Measurements from ENCODE around the gene FKBP5.
"Not testable (repeated sequence)": the region's sequence is repeated elsewhere in the genome, so short reads cannot be mapped to it uniquely, and the experiment has no call there.

The FKBP5 gene

DNA sequence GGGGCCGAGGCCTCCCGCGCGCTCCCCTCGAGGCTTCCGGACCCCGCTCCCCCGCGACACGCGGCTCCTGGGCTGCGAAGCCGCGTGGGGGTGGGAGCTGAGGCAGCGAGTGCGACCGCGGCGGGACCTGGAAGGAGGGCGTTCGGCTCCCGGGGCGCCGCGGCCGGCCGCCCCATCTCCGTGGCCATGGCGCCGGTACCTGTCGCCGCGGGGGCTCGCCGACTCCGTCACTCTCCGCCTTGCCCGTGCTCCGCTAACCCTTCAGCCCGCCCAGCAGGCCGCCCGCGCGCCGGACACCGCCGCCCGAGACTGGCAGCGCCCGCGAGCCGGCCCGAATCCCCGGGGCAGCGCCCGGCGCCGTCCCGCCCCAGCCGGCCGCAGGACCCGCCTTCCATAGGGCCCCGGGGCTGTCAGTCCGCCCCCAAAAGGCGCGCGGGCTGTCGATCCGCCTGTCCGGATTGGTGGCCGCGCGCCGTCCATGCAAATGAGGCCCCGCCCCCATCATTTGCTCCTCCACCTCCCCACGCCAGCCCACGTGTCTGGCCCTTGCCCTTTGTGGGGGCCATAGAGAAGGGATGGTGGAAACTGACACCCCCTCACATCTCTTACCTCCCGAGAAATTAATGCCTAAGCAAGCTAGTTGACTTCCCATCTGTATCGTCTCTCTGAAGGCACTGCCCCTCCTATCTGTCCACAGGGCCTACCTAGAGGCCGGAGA lies at the start of gene FKBP5:
FKBP5 (minus strand) TSS at position 311 of the 718 bp plus-strand sequence. CDS start 46,091 bp downstream, outside the sequence.
- no peak for TF ChIP-seq CTCF (IDR thresholded peaks at IDR 0.05; ENCODE audit: low read depth, low read length)
- H3K4me3 ChIP-seq (ENCODE audit: low read depth, low read length), result peak within 1 kb of the TSS; percentile 68

DNA sequence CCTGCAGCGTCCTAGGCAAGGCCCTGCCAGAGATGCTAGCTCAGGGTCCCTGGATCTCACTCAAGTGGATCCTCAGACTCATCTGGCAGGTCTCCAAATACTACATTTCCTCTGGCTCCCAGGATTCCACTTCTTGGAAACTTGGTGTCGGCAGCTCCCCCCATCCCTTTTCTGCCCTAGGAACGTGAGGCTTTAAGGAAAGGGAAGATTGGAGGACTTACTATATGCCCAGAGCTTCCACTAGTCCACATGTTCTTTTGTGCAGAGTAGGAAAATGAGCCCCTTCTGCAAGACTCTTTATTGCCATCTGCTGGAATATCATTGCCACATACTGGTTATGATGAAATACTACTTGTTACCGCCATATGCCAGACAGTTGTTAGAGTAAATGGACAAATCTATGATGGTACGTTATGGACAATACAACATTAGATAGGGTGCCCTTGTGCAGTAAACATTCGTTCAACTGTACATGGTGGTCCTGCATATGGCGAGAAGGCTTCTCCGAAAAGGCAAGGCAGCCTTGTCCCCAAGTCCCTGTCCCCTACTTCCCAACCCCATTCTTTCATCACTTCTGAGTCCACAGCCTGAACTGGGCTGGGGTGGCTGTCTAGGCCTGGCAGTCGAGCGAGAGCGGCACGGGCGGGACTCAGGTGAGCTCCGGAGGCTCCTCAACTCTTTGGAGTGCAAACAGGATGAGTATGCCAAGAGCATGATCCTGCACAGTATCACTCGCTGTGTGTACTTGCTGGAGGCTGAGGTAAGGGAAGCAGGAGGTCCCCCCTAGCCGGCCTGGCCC lies 48.9 kb upstream of the FKBP5 start:
- TF ChIP-seq CTCF (IDR thresholded peaks at IDR 0.05; ENCODE audit: low read depth, low read length), result peak; percentile 54; the same call in 1 of the 2 replicates
- no peak overlapping the region for H3K4me3 ChIP-seq (ENCODE audit: low read depth, low read length)

DNA sequence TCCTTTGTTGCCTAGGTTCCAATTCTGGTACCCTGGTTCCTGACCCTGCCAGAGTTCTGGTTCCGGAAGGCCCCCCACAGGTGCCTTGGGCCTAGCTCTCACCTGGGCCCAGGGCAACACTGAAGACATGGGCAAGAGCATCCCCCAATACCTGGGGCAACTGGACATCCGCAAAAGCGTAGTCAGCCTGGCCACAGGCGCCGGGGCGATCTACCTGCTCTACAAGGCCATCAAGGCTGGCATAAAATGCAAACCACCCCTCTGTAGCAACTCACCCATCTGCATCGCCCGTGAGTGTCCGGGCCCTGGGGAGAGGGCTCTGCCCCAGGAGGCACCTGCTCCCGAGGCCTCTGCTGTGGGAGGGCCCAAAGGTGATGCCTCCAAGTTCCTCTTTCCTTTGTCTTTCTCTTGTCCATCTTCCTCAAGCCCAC lies 48.3 kb upstream of the FKBP5 start, which contains the start of gene ARMC12:
ARMC12 (plus strand) TSS at position 51 of the 431 bp plus-strand sequence; CDS start at position 128, 77 bp downstream.
- no peak for TF ChIP-seq CTCF (IDR thresholded peaks at IDR 0.05; ENCODE audit: low read depth, low read length)

DNA sequence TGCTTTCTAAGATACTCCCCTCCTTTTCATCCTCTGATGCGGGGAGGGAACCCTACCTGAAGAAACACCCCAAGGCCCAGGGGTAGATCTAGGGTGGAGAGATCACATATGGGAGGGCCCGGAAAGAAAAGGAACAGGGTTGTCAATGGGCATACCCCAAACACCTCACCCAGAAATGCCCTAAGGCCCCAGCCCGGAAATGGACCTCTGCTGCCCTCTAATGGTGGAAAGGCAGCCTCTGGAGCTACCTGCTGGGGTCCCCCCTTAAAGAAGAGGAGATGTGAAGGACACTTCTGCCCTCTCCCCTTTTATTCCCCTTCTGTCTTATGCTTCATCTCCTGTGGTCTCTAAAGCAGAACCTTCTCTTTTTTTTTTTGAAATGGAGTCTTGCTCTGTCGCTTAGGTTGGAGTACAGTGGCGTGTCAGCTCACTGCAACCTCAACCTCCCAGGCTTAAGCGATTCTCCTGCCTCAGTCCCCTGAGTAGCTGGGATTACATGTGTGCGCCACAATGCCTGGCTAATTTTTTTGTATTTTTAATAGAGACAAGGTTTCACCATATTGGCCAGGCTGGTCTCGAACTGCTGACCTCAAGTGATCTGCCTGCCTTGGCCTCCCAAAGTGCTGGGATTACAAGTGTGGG lies 47.7 kb upstream of the FKBP5 start:
- no peak overlapping the region for H3K4me3 ChIP-seq (ENCODE audit: low read depth, low read length)
- TF ChIP-seq CTCF (IDR thresholded peaks at IDR 0.05; ENCODE audit: low read depth, low read length), result peak; percentile 89

More for the DNA sequence above, 48.3 kb upstream of the FKBP5 start, which contains the start of gene ARMC12:
- H3K4me3 ChIP-seq (ENCODE audit: low read depth, low read length), result no peak within 1 kb of the TSS

DNA sequence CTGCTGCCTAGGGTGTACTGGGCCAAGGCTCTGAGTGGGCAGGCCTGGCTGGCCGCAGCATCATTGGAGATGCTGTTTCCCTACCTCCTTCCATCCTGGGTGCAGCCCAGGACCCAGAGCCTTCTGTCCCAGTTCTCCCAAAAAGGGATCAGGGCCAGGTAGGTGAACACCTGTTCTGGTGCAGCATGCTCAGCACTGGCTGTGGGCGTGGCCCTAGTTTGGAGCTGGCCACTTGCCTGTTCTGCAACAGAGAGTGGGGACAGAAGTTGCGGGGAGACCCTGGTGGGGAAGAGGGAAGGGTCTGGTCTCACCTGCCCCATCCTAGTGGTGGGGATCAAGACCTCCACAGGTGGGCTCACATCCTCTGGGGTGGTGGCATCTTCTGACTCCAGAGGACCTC lies 46.7 kb upstream of the FKBP5 start:
- no peak overlapping the region for H3K4me3 ChIP-seq (ENCODE audit: low read depth, low read length)
- no peak for TF ChIP-seq CTCF (IDR thresholded peaks at IDR 0.05; ENCODE audit: low read depth, low read length)

DNA sequence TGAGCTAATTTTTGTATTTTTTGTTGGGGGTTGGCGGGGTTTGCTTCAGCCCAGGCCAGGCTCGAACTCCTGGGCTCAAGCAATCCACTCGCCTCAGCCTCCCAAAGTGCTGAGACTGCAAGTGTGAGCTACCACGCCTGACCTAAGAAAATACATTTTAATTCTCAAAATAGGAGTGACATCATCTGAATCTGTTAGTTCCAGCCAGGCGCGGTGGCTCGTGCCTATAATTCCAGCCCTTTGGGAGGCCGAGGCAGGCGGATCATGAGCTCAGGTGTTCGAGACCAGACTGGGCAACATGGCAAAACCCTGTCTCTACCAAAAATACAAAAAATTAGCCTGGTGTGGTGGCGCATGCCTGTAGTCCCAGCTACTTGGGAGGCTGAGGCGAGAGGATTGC lies 45.6 kb upstream of the FKBP5 start:
- H3K4me3 ChIP-seq (ENCODE audit: low read depth, low read length), result not testable (repeated sequence)

DNA sequence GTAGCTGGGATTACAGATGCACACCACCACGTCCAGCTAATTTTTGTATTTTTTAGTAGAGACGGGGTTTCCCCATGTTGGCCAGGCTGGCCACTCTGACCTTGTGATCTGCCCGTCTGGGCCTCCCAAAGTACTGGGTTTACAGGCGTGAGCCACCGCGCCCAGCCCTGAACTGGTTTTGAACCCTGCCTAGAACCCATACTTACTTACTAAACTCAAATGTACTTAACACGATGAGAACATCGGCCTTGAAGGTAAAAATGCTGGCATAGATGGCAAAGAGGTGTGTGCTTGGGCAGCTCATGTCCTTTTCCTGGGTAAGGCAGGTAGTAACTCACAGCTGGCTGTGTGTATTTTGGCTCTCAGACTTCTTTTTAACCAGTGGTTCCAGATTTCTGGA lies 44.9 kb upstream of the FKBP5 start:
- no peak overlapping the region for H3K4me3 ChIP-seq (ENCODE audit: low read depth, low read length)
- TF ChIP-seq CTCF (IDR thresholded peaks at IDR 0.05; ENCODE audit: low read depth, low read length), result no peak

Measured in WI38 (cell line).